Activated T-cell treated with anti-CD3 and anti-CD28 coated beads, Interleukin-2, amount 50 U/mL, for 4 hours (primary cell): ENCODE measurements around the gene PYGO1. TPM values are rescaled to one million over a fixed set of nuclear protein-coding genes. Genes with fewer than 3 reads are reported as not detected.

Source experiments
- ATAC-seq, 2 donors: fragments of 200-7000 bp; cut with Tn5 transposase; one replicate each; pipeline ENCODE4 v1.10.0; 2021
- DNase-seq: peaks from one replicate; pipeline ENCODE4 v3.0.0-alpha.2; 2020
- H3K27me3 Mint-ChIP-seq: one replicate; pipeline ENCODE4 v1.8.0; 2021; ENCODE audit warnings: low read depth, mixed read lengths
- H3K36me3 Mint-ChIP-seq: one replicate; pipeline ENCODE4 v1.8.0; 2022; ENCODE audit warnings: mixed read lengths; ENCODE audit not compliant: insufficient read depth
- H3K4me1 Mint-ChIP-seq: one replicate; pipeline ENCODE4 v1.8.0; 2021; ENCODE audit warnings: low read depth, mixed read lengths
- H3K4me3 Mint-ChIP-seq: one replicate; pipeline ENCODE4 v1.8.0; 2021; ENCODE audit warnings: mild to moderate bottlenecking, moderate library complexity, mixed read lengths
- H3K9me3 Mint-ChIP-seq: one replicate; pipeline ENCODE4 v1.8.0; 2021; ENCODE audit warnings: mixed read lengths
- total RNA-seq, 3 donors: library from RNA; stranded (reverse); gene quantifications; one replicate each; pipeline ENCODE4 v1.2.1, GENCODE V29; 2021

The PYGO1 gene, protein sequence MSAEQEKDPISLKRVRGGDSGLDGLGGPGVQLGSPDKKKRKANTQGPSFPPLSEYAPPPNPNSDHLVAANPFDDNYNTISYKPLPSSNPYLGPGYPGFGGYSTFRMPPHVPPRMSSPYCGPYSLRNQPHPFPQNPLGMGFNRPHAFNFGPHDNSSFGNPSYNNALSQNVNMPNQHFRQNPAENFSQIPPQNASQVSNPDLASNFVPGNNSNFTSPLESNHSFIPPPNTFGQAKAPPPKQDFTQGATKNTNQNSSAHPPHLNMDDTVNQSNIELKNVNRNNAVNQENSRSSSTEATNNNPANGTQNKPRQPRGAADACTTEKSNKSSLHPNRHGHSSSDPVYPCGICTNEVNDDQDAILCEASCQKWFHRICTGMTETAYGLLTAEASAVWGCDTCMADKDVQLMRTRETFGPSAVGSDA
- total RNA-seq: under 1 TPM; 0.05 to 0.13 (median 0.13) TPM

DNA sequence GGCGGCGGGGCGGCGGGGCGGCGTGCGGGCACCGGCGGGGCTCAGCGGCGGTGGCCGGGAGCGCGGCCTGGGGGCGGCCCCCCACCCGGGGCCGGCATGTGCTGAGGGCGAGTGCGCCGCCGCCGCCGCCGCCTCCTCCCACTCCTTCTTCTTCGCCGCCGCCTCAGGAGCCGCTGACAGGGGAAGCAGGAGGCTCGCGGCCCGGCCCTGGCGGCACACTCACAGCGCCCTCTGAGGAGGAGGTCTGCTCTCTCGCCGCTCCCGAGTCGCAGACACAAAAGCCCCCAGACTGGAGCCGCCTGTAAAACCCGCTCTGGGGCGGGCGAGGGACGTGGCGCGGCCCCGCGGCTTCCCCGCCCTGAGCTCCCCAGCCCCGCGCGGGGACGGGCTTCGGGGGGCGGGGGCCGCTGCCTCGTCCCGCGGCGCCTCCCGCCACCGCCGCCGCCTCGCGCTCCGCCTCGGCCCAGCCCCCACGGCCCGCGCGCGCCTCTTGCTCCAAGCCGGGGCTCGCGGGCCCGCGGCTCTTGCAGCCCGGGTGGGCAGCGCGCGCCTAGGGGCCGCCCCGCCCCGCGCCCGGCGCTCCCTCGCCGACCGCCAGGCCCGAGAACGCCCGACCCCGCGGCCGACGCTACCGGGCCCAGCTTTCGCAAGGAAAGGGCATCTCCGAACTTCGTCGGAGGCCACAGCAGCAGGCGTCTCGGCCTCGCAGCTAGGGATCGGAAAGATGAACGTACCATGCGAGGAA is at the start of gene PYGO1:
Gene PYGO1, minus strand, starts transcription at position 276 of the 745 bp plus-strand sequence. CDS start 462 bp downstream, outside the sequence.
- peak within 1 kb of the TSS; percentile 68 for H3K4me3 Mint-ChIP-seq
- no peaks in the 10 kb centered on the region for H3K9me3 Mint-ChIP-seq
- H3K27me3 Mint-ChIP-seq: peaks cover 47% of the 10 kb centered on the region
- peak; percentile 79 to 81 for ATAC-seq
- DNase-seq: peak; percentile 27
- H3K4me1 Mint-ChIP-seq: peaks cover 2% of the 10 kb centered on the region
- H3K36me3 Mint-ChIP-seq: peaks cover 2% of the 10 kb centered on the region

DNA sequence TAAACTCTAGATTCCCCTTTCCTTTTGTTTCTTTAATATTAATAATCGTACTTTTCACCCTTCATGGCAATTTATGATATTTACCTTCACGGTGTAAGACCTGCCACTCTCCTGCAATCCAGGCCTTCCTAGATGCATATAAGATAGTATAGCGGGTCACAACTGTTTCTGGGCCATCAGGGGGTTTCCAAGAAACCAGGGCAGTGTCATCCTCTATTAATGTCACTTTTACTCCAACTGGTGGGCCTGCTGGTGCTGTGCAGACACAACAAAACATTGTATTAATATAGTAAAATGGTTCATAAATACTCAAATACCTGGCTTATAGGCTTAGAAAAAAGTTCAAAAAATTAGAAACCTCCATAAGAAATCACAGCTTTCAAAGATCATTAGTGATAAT is 48.9 kb upstream of the PYGO1 start:
- Mint-ChIP-seq H3K4me3 (no peak overlapping the region), H3K36me3 (no peaks in the 10 kb centered on the region), H3K4me1 (no peaks in the 10 kb centered on the region), H3K9me3 (no peaks in the 10 kb centered on the region), H3K27me3 (peaks cover 9% of the 10 kb centered on the region)
- no peak for ATAC-seq
- DNase-seq: no peak

- no peak for ATAC-seq
- H3K27me3 Mint-ChIP-seq: peaks cover 5% of the 10 kb centered on the region
- no peak overlapping the region for H3K4me3 Mint-ChIP-seq
- no peaks in the 10 kb centered on the region for H3K36me3 Mint-ChIP-seq
- H3K9me3 Mint-ChIP-seq: no peaks in the 10 kb centered on the region
- no peaks in the 10 kb centered on the region for H3K4me1 Mint-ChIP-seq
- DNase-seq: no peak
Observed at GRCh38 chr15:55633731-55634130, 45.6 kb upstream of the PYGO1 start.

DNA sequence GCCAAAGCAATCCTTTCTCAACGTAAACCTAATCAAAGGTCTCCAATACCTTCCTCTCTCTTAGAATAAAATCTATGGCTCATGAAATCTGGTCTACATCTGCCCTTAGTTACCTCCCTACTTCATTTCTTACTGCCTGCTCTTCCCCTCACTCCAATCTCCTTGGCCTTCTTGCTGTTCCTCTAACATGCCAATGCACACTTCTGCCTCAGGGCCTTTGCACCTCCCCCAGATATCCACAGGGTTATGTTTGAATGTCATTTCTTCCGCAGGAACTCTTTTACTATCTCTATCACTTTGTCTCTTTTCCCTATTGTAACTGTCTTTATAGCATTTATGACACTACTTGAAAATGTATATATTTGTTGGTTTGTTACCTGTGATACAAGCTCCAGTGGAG is 44.3 kb upstream of the PYGO1 start:
- ATAC-seq (no peak), DNase-seq (no peak)
- H3K27me3 Mint-ChIP-seq: peaks cover 9% of the 10 kb centered on the region
- no peaks in the 10 kb centered on the region for H3K9me3 Mint-ChIP-seq
- no peaks in the 10 kb centered on the region for H3K4me1 Mint-ChIP-seq
- H3K36me3 Mint-ChIP-seq: no peaks in the 10 kb centered on the region
- no peak overlapping the region for H3K4me3 Mint-ChIP-seq

GRCh38 chr15:55630858-55631257 is 42.7 kb upstream of the PYGO1 start:
- Mint-ChIP-seq H3K4me3 (no peak overlapping the region), H3K27me3 (peaks cover 9% of the 10 kb centered on the region), H3K36me3 (no peaks in the 10 kb centered on the region), H3K9me3 (no peaks in the 10 kb centered on the region), H3K4me1 (no peaks in the 10 kb centered on the region)
- DNase-seq: no peak
- no peak for ATAC-seq

- DNase-seq (no peak), ATAC-seq (no peak)
- H3K9me3 Mint-ChIP-seq: no peaks in the 10 kb centered on the region
- no peaks in the 10 kb centered on the region for H3K36me3 Mint-ChIP-seq
- H3K4me1 Mint-ChIP-seq: no peaks in the 10 kb centered on the region
- H3K4me3 Mint-ChIP-seq: no peak overlapping the region
- peaks cover 7% of the 10 kb centered on the region for H3K27me3 Mint-ChIP-seq
Observed at GRCh38 chr15:55628369-55628730, 40.2 kb upstream of the PYGO1 start.

- ATAC-seq (no peak), DNase-seq (no peak)
- no peaks in the 10 kb centered on the region for H3K36me3 Mint-ChIP-seq
- H3K4me1 Mint-ChIP-seq: no peaks in the 10 kb centered on the region
- H3K27me3 Mint-ChIP-seq: peaks cover 7% of the 10 kb centered on the region
- H3K4me3 Mint-ChIP-seq: no peak overlapping the region
- no peaks in the 10 kb centered on the region for H3K9me3 Mint-ChIP-seq
Observed at GRCh38 chr15:55627730-55628368, 39.7 kb upstream of the PYGO1 start.

GRCh38 chr15:55619783-55620182 is 31.6 kb upstream of the PYGO1 start:
- no peak for DNase-seq
- Mint-ChIP-seq H3K4me3 (no peak overlapping the region), H3K4me1 (no peaks in the 10 kb centered on the region), H3K27me3 (peaks cover 10% of the 10 kb centered on the region), H3K9me3 (no peaks in the 10 kb centered on the region), H3K36me3 (no peaks in the 10 kb centered on the region)
- no peak for ATAC-seq

DNA sequence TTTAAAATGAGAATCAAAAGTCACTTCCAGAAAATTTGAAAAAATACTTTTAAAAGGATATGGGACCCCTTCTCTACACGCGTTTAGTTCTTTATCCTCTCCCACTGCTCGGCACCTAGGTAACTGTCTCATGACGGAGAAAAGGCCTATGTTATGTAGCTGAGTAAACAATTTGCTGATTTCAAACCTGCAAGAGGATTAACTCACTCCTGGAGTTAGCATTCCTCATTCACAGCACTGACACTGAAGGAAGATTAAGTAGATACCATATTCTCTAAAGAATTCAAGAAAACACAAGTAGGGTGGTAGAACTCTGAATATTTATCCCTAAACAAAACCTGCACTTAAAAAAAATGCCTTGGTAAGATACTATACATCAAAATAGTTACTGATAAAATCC is 30.2 kb upstream of the PYGO1 start:
- no peak for DNase-seq
- peaks cover 19% of the 10 kb centered on the region for H3K27me3 Mint-ChIP-seq
- H3K36me3 Mint-ChIP-seq: no peaks in the 10 kb centered on the region
- no peaks in the 10 kb centered on the region for H3K9me3 Mint-ChIP-seq
- no peaks in the 10 kb centered on the region for H3K4me1 Mint-ChIP-seq
- ATAC-seq: no peak
- no peak overlapping the region for H3K4me3 Mint-ChIP-seq

DNA sequence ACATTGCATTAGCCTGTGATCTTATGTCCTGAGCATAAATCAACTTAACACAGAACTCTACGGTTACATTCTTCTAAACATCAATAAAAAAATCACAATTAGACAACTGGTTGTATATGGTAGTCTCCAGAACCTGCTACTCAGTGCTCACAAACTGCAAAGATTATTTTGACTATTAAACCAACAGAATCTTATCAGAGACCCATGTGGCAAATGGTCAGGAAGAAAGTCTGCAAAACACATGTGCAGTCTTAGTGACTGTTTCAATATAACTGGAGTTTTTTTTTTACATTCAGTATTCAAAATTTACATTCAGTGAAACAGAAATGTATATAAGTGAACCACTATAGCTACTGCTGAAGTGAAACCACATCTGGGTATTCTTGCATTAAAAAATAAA is 27.3 kb upstream of the PYGO1 start:
- ATAC-seq (no peak), DNase-seq (no peak)
- no peak overlapping the region for H3K4me3 Mint-ChIP-seq
- H3K4me1 Mint-ChIP-seq: no peaks in the 10 kb centered on the region
- no peaks in the 10 kb centered on the region for H3K36me3 Mint-ChIP-seq
- no peaks in the 10 kb centered on the region for H3K9me3 Mint-ChIP-seq
- peaks cover 28% of the 10 kb centered on the region for H3K27me3 Mint-ChIP-seq

DNA sequence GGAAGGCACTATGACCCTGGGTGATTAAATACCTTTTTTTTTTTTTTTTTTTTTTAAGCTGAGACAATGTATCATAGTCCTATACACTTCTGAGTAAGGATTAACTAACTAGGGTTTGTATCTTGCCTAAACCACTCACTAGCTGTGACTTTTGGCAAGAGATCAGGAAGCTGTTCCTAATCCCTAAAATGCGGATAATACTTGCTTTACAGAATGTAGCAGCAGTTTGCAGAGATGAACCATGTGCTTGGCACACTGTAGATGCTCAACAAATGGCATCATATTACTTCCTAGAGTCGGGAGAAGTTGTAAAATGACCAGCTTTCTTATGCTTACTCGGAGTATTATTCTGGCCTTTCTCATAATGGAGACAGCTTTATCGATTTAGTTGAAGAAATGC is 25.6 kb upstream of the PYGO1 start:
- Mint-ChIP-seq H3K27me3 (peaks cover 24% of the 10 kb centered on the region), H3K36me3 (no peaks in the 10 kb centered on the region), H3K9me3 (no peaks in the 10 kb centered on the region)

GRCh38 chr15:55606214-55606613 is 18.1 kb upstream of the PYGO1 start:
- H3K9me3 Mint-ChIP-seq: peaks cover 15% of the 10 kb centered on the region
- H3K4me1 Mint-ChIP-seq: no peaks in the 10 kb centered on the region
- peaks cover 12% of the 10 kb centered on the region for H3K27me3 Mint-ChIP-seq
- peaks cover 2% of the 10 kb centered on the region for H3K36me3 Mint-ChIP-seq
- no peak for DNase-seq
- H3K4me3 Mint-ChIP-seq: no peak overlapping the region
- ATAC-seq: no peak

More for the DNA sequence above, 25.6 kb upstream of the PYGO1 start:
- no peaks in the 10 kb centered on the region for H3K4me1 Mint-ChIP-seq
- DNase-seq (no peak), ATAC-seq (no peak)
- no peak overlapping the region for H3K4me3 Mint-ChIP-seq

GRCh38 chr15:55601374-55601773 is 13.2 kb upstream of the PYGO1 start:
- Mint-ChIP-seq H3K4me1 (no peaks in the 10 kb centered on the region), H3K4me3 (no peak overlapping the region), H3K9me3 (peaks cover 4% of the 10 kb centered on the region), H3K27me3 (peaks cover 8% of the 10 kb centered on the region), H3K36me3 (no peaks in the 10 kb centered on the region)
- DNase-seq (no peak), ATAC-seq (no peak)

- H3K27me3 Mint-ChIP-seq: peaks cover 10% of the 10 kb centered on the region
- ATAC-seq (no peak), DNase-seq (no peak)
- H3K4me1 Mint-ChIP-seq: no peaks in the 10 kb centered on the region
- H3K9me3 Mint-ChIP-seq: no peaks in the 10 kb centered on the region
- no peak overlapping the region for H3K4me3 Mint-ChIP-seq
- H3K36me3 Mint-ChIP-seq: no peaks in the 10 kb centered on the region
Observed at GRCh38 chr15:55599439-55599838, 11.3 kb upstream of the PYGO1 start.
